Measurements from ENCODE around the gene TSLP.
A peak's percentile ranks its signal among the peaks of the same experiment; 100 is the strongest.

The TSLP gene

GRCh38 chr5:111071413-111071812 lies at the start of gene TSLP:
Gene TSLP (plus strand): TSS chr5:111071713. CDS start chr5:111071891, 178 bp downstream.
- DNase-seq = no peak

GRCh38 chr5:111022301-111022700 lies 49.2 kb upstream of the TSLP start:
- no peak for DNase-seq

DNA sequence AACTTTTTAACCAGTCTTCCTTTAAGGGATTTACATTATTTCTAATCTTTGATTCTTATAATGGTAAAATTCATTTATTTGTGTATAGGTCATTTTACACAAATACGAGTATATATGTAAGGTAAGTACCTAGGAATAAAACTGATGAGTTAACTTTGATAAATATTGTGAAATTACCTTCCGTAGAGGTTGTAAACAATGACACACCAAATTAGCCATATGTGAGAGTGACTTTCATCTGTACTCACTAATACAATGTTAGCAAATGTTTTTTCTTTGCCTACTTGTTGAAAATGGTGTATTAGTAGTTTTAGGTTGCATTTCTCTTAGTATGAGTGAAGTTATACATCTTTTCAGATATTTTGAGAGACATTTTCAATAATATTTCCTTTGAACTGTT lies 42.6 kb upstream of the TSLP start:
- DNase-seq = no peak

GRCh38 chr5:111043712-111044506 lies 27.6 kb upstream of the TSLP start:
- peak; percentile 12 for DNase-seq

DNA sequence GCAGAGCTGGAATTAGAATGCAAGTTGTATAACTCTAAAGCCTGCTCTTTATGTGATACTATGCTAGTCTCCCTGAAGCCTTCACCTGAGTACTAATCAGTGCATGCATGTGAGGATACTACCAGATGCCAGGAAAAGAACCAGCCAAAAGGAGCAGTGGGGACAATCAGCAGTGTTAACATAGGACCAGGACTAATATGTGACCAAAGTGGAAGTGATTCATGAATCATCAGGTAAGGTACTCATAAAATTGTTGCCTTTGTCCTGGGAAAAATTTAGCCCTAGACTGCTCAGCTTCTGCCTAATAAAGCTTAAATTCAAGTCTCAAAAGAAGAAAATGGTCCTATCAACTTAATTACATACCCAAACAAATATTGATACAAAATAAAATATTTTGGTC lies 13.4 kb upstream of the TSLP start:
- no peak for DNase-seq

GRCh38 chr5:111060169-111060568 lies 11.3 kb upstream of the TSLP start:
- DNase-seq = no peak

DNA sequence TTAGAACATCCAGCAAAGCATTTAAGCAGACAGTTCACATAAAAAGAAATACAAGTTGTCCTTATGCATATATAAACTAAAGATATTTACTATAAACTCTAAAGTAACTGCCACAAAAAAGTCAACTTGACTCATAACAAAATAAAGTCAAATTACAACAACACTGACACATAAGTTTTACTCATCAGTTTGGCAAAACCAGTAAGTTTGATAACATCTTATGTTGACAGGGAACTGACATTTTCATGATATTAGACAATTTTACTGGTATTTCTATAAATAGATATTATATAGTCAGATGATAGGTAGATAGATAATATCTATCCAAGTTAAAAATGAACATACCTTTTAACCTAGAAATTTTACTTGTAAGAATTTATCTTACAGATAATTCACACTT lies 9.9 kb upstream of the TSLP start:
- no peak for DNase-seq

DNA sequence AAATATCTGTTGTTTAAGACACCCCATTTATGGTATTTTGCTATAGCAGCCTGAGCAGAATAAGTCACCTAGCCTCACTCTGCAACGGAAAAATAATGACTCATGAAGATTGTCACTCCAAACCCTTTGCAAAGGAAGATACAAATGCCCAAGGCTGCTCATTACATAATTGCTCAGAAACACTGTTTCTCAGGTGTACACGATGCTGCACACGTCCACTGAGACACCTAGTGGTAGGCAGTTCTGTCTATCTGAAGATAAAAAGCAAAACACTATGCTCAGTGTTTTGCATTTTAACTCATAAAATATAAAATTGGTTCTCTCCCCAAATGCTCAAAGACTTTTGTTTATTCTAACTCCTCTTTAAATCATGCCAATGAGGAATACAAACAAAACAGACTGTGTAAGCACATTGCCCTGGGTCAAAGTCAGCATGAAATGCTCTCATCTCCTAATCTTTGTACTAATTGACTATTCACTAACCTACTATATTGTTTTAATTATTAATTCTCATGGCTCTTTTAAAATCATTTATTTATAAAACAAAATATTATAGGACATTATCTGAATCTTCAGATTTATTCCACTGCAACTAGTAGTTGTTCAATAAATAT lies 7.7 kb upstream of the TSLP start:
- no peak for DNase-seq

DNA sequence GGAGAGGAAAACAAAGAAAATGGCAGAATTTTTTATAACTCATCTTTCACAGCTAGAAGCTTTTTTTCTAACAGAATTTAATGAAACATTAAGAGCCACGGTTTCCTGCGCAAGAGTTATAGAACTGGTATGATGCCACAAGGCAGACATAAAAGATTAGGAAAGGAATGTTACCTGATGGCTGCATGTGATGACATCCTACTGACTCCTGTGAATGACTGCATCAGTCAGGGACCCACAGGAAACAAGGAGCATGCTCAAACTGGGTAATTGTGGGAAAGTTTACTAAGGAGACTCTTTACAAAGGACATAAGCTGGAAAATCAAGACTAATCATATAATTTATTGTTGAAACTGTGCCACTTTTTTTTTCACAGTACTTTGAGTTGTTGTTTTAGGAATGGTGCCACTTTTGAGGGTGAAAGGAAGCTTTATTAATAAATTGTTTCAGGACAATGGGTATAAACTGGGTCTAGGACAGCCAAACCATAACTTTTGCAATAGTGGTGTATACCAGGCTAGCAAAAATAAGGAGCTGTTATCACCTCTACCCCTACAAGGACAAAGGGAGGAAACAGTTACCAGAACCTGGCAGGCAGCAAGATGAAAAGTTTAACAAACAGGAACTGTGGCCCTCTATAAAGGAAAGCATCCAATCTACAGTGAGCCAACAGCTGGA lies 5.1 kb upstream of the TSLP start:
- DNase-seq = no peak

DNA sequence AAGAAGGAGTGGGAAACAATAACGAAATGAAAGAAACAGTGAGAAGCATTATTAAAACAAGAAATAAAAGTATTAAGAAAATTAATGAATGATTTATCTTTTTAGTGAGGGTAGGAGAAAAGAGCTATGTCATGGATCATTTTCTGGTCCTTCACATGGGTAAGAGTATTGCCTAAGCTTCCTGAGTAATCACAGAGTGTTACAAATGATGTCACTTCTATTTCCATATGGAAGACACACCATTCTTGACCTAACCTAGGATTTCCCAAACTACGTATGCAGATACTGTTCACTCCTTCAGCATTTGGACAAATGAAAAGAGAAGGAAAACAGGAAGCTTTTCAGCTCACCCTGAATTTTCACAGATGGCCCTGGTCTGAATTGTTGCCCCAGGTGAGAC lies 3.3 kb upstream of the TSLP start:
- no peak for DNase-seq

- DNase-seq = peak; percentile 54
Observed at GRCh38 chr5:111069839-111070238, 1.7 kb upstream of the TSLP start.

- DNase-seq = peak; percentile 85
Observed at GRCh38 chr5:111070272-111071134, 1.0 kb upstream of the TSLP start.

DNA sequence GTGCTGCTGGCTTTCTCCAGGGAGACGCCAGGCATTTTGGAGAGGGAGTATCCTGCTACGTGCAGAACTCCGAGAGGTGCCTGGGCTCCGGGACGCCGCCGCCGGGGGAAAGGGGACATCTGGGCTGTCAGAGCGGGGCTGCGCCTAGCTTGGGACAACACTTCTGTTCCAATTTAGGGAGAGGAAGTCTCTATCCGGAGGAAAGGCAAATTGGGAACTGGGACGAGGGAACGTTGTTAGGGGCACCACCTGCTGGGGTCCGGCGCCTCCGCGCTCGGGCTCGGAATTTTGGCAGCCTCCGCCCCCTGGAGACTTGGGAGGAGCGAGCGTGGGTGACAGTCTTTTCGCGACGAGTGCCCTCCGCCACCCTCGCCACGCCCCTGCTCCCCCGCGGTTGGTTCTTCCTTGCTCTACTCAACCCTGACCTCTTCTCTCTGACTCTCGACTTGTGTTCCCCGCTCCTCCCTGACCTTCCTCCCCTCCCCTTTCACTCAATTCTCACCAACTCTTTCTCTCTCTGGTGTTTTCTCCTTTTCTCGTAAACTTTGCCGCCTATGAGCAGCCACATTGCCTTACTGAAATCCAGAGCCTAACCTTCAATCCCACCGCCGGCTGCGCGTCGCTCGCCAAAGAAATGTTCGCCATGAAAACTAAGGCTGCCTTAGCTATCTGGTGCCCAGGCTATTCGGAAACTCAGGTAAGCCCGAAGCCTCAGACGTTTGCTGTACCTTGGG lies 1.6 kb downstream of the TSLP start:
- peak; percentile 78 for DNase-seq

- DNase-seq = no peak
Observed at GRCh38 chr5:111074244-111074643, 2.7 kb downstream of the TSLP start.

- no peak for DNase-seq
Observed at GRCh38 chr5:111075520-111075919, 4.0 kb downstream of the TSLP start.

GRCh38 chr5:111076091-111076490 lies 4.6 kb downstream of the TSLP start:
- DNase-seq = no peak

DNA sequence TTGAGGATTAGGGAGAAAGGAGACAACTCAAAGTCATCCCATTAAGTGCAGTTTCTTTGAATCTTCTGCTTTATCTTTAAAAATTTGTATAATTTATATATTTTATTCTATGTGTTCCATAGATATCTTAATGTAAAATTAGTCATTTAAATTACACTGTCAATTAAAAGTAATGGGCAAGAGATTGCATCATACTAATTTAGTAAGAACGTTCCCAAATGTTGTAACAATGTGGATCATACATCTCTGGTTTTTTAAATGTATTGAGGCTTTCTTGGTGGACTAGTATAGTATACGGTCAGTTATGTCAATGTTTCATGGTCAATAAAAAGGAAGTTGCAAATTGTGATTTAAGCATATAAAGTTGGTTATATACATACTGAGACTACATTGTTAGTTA lies 6.2 kb downstream of the TSLP start:
- no peak for DNase-seq

GRCh38 chr5:111079846-111080245 lies 8.3 kb downstream of the TSLP start:
- DNase-seq = no peak

- no peak for DNase-seq
Observed at GRCh38 chr5:111083323-111083722, 11.8 kb downstream of the TSLP start.

- peak; percentile 95 for DNase-seq
Observed at GRCh38 chr5:111092062-111092853, 20.7 kb downstream of the TSLP start, which contains the start of gene WDR36. Gene WDR36 (plus strand): TSS chr5:111092348. CDS start chr5:111092457, 109 bp downstream.

- no peak for DNase-seq
Observed at GRCh38 chr5:111095982-111096381, 24.5 kb downstream of the TSLP start.

Measured in retina (tissue), 1 donor.